WTC11 (cell line): Measurements from ENCODE around the gene SUGP2.

Experiments
- AFF4 ChIP-seq: sonication (generic); formaldehyde crosslinking; IDR thresholded peaks from 2 replicates; pipeline ENCODE4 v1.8.1; 2023; ENCODE audit warnings: mild to moderate bottlenecking, missing genetic modification reagents, borderline replicate concordance
- ARID4B ChIP-seq: sonication (generic); formaldehyde crosslinking; IDR thresholded peaks from 2 replicates; pipeline ENCODE4 v1.8.0; 2023; ENCODE audit warnings: missing genetic modification reagents, mild to moderate bottlenecking, borderline replicate concordance
- ATF1 ChIP-seq: sonication (generic); formaldehyde crosslinking; IDR thresholded peaks from 2 replicates; pipeline ENCODE4 v1.8.1; 2023; ENCODE audit warnings: mild to moderate bottlenecking, moderate library complexity, missing genetic modification reagents
- CREM ChIP-seq: sonication (generic); formaldehyde crosslinking; IDR thresholded peaks from 2 replicates; pipeline ENCODE4 v1.8.1; 2022; ENCODE audit warnings: mild to moderate bottlenecking, missing genetic modification reagents, moderate library complexity
- CTCF ChIP-seq: fragments of 200-600 bp; IDR thresholded peaks from 2 replicates; pipeline ENCODE4 v1.8.0; 2022; ENCODE audit warnings: antibody characterized with exemption
- ETV6 ChIP-seq: sonication (generic); formaldehyde crosslinking; IDR thresholded peaks from 2 replicates; pipeline ENCODE4 v1.8.1; 2022; ENCODE audit warnings: mild to moderate bottlenecking, missing genetic modification reagents
- FOXJ3 ChIP-seq: sonication (generic); formaldehyde crosslinking; IDR thresholded peaks from 2 replicates; pipeline ENCODE4 v1.9.0; 2021; ENCODE audit warnings: missing genetic modification reagents, mild to moderate bottlenecking, borderline replicate concordance
- HMGXB4 ChIP-seq: sonication (generic); formaldehyde crosslinking; IDR thresholded peaks from 2 replicates; pipeline ENCODE4 v1.8.1; 2023; ENCODE audit warnings: mild to moderate bottlenecking, moderate library complexity, missing genetic modification reagents
- MAX ChIP-seq: sonication (generic); formaldehyde crosslinking; IDR thresholded peaks from 2 replicates; pipeline ENCODE4 v1.8.0; 2022; ENCODE audit warnings: mild to moderate bottlenecking, missing genetic modification reagents
- MXD4 ChIP-seq: fragments of 250-450 bp; sonication (Bioruptor Pico); IDR thresholded peaks from 2 replicates; pipeline ENCODE4 v1.8.0; 2021; ENCODE audit warnings: mild to moderate bottlenecking, moderate library complexity, borderline replicate concordance
- NFE2L1 ChIP-seq: sonication (generic); formaldehyde crosslinking; IDR thresholded peaks from 2 replicates; pipeline ENCODE4 v1.8.1; 2023; ENCODE audit warnings: missing genetic modification reagents
- NR2C2 ChIP-seq: sonication (generic); formaldehyde crosslinking; IDR thresholded peaks from 2 replicates; pipeline ENCODE4 v1.8.0; 2022; ENCODE audit warnings: mild to moderate bottlenecking, missing genetic modification reagents
- SP1 ChIP-seq: sonication (generic); formaldehyde crosslinking; conservative IDR thresholded peaks from 2 replicates; pipeline ENCODE4 v1.8.1; 2022; ENCODE audit warnings: missing genetic modification reagents
- TP53 ChIP-seq: sonication (generic); formaldehyde crosslinking; IDR thresholded peaks from 2 replicates; pipeline ENCODE4 v1.8.1; 2023; ENCODE audit warnings: mild to moderate bottlenecking, missing genetic modification reagents

- TF ChIP-seq CTCF (no peak), AFF4 (no peak), ATF1 (CRISPR knock-in tag) (no peak), HMGXB4 (CRISPR knock-in tag) (no peak), ARID4B (CRISPR knock-in tag) (no peak), SP1 (CRISPR knock-in tag) (no peak), NR2C2 (CRISPR knock-in tag) (no peak), ETV6 (no peak), MAX (CRISPR knock-in tag) (no peak), CREM (CRISPR knock-in tag) (no peak), FOXJ3 (CRISPR knock-in tag) (no peak), NFE2L1 (CRISPR knock-in tag) (no peak), MXD4 (CRISPR knock-in tag) (no peak), TP53 (no peak)
Measured at GRCh38 chr19:19078801-19079200, 45.5 kb upstream of the SUGP2 start.
